GM12891 (cell line): ENCODE data around the gene NUDT17.

Experiments
- DNase-seq: peaks from one replicate; pipeline ENCODE4 v3.0.0; 2011; ENCODE audit warnings: low spot score; ENCODE audit not compliant: insufficient read length
- FAIRE-seq: peaks from 2 replicates; lab custom pipeline; 2011; peaks lifted over from hg19 to GRCh38; lab: Jason Lieb, UNC
- PAX5 ChIP-seq: IDR thresholded peaks from 2 replicates; pipeline ENCODE4 v1.6.1; 2011; ENCODE audit warnings: low read length, moderate library complexity, mild to moderate bottlenecking; ENCODE audit not compliant: insufficient read depth, severe bottlenecking
- POLR2A ChIP-seq: IDR thresholded peaks from 2 replicates; pipeline ENCODE4 v1.6.1; 2011; ENCODE audit warnings: low read depth, low read length, control low read depth
- POLR2AphosphoS5 ChIP-seq: IDR thresholded peaks from 2 replicates; pipeline ENCODE4 v1.6.1; 2011; ENCODE audit warnings: low read depth, low read length, control low read depth
- POU2F2 ChIP-seq: IDR thresholded peaks from 2 replicates; pipeline ENCODE4 v1.6.1; 2011; ENCODE audit warnings: low read depth, mild to moderate bottlenecking, control low read depth, low read length, moderate library complexity
- SPI1 ChIP-seq: IDR thresholded peaks from 2 replicates; pipeline ENCODE4 v1.6.1; 2011; ENCODE audit warnings: low read depth, low read length, control low read depth
- TAF1 ChIP-seq: IDR thresholded peaks from 2 replicates; pipeline ENCODE4 v1.6.1; 2011; ENCODE audit warnings: low read depth, low read length, control low read depth

Gene NUDT17

DNA sequence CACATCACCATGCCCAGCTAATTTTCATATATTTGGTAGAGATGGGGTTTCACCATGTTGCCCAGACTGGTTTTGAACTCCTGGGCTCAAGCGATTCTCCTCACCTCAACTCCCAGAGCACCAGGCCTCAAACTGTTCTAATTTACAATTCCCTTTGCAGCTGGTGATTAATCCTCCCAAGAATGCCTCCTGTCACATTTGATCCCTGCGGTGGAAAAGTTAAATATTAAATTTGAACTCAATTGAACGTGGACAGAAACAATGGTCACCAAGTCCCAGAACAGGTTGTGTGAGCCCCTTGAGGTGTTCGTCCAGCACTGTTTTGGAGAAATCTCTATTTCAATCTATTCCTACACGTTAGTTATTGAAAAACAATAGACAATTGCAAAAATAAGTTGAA lies 42.2 kb downstream of the NUDT17 start:
- FAIRE-seq, result no peak
- no peak for DNase-seq
- no peak for TF ChIP-seq SPI1
- TF ChIP-seq TAF1, result no peak
- no peak for TF ChIP-seq POU2F2
- TF ChIP-seq POLR2A, result no peak
- no peak for TF ChIP-seq POLR2AphosphoS5
- no peak for TF ChIP-seq PAX5

DNA sequence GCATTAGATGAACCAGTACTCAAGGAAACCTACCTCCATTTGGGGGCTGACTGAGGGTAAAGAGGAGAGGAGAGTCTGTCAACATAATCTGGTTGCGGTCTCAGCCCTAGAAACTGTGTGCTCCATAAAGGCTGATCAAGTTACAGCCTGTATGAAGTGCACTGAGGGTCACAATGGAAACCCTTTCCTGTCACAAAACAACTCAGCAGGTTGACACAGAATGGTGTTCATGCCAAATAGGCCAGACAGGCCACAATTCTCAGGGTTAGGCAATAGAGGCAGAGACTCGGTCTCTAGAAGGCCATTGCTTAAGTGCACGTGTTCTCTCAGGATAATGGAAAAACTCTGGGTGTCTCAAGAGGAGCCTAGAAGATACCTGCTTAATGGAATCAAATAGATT lies 44.3 kb downstream of the NUDT17 start:
- DNase-seq (no peak), FAIRE-seq (no peak)
- TF ChIP-seq POLR2A (no peak), POU2F2 (no peak), PAX5 (no peak), TAF1 (no peak), SPI1 (no peak), POLR2AphosphoS5 (no peak)

DNA sequence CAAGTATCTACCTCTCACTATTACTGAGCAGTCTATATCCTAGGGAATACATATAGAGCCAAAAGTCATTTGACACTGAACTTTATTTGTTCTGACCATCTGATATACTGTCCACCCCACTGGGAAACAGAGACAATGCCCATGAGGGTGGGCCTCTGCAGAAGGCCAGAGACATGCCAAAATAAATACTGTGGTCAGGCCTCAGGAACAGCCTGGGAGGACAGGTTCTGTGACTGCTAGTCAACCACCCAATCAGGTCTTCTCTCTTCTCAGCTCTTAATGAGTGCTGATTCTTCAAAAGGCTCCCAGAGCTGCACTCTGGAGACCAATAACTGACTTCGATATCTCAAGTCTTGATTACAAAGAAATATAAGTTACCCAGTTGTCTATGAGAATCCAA lies 45.7 kb downstream of the NUDT17 start:
- no peak for DNase-seq
- no peak for FAIRE-seq
- TF ChIP-seq POU2F2, result no peak
- TF ChIP-seq PAX5, result no peak
- no peak for TF ChIP-seq SPI1
- TF ChIP-seq TAF1, result no peak
- no peak for TF ChIP-seq POLR2AphosphoS5
- TF ChIP-seq POLR2A, result no peak

DNA sequence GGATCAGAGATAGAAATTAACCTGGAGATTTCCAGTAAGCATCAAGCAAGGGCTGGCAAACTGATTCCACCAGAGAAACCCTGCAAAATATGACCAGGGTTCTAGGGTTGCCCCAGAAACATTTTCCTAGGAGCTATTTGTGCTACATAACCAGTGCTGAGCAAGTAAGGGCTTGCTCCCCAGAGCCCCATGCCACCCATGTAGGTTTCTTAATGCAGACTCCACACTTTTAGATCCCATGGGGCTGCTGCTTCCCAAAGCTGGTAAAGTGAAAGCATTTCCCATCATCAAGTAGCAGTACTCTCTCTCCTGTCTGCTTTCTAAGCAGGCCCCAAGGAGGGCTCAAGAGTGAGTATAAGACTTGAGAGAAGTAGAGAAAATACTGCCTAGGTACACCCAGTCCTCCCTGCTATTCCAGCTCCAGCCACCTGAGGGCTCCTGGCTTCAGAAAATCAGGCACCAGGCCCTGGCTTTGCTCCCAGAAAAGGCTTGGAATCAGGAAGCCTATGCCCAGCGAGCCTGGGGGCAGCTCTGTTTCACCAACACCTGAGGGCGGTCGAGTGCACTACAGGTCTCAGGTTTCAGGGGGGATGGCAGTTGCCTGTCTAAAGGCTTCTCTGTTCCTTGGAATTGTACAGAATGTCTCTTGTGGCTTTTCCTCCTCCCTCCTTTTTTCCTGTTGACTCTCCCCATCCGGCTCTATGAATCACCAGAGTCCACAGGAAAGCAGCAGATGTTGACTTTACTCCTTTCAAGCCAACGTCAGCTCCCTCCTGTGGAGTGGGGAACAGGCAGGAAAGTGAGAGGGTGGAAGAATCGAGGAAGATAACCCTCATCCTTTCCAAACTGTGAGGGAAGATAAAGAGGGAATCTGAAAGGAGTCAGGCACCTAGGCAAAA lies 46.4 kb downstream of the NUDT17 start:
- DNase-seq (peak; percentile 42), FAIRE-seq (no peak)
- TF ChIP-seq PAX5, result no peak
- no peak for TF ChIP-seq TAF1
- no peak for TF ChIP-seq SPI1
- TF ChIP-seq POU2F2, result no peak

DNA sequence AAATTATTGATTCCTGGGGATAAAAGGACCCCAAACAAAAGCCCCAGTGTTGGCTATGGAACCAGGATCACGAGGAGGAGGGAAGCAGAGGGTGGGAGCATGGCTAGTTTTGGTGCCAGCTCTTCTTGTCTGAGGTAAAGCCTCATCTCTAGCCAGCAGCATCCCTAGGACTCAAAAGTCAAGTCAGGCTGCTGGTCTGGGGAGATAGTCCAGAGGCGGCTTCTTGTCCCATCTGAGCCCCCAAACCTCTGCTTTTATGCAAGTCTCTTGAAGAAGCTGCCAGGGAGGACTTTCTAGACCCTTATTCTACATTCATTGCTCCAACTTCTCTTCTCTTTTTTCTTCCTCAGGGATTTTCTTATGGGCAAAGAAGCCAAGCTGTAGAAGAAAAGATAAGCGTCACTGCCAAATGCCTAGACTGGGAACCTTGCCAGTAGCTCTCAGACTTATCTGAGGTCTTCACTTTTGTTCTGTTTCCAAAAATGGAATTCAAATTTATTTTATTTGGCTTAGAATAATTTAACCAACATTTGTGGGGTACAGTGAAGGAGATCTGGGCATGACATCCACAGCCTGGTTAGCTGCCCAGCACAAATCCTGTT lies 47.2 kb downstream of the NUDT17 start:
- TF ChIP-seq PAX5 (no peak), SPI1 (no peak), POU2F2 (no peak), TAF1 (no peak), POLR2AphosphoS5 (no peak), POLR2A (no peak)
- DNase-seq (no peak), FAIRE-seq (no peak)

DNA sequence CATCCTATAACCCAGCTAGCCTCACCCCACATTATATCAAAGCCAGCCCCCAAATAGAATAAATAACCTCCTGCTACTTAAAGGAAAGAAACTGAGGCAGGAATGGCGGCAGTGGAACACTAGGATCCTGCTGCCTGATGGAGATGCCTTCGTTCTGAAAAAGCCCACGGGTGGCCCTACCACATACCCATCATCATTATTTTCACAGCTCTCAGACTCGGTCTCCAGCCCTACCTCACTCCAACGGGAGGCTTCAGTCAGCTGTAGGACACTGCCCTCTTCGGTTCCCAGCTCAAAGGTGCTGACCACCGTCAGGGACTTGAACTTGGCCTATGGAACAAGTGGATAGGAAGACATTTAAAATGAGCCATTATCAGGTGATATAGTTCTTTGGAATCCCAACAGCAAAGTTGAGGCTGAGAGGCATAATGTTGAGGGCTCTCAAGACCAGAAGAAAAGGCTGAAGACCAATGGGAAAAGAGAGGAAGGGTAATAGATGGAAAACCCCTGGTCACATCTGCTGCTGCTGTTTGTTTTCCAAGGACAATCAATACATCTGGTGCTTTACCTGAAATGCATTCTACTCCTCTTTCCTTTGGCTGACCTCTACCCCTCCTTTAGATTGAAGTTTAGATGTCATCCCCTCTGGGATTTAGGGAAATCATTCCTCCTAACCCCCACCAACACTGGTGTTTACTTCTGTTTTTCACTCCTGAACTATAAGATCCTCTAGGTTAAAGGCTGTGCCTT lies 48.1 kb downstream of the NUDT17 start:
- FAIRE-seq (no peak), DNase-seq (no peak)
- TF ChIP-seq POU2F2 (no peak), TAF1 (no peak), SPI1 (no peak), POLR2AphosphoS5 (no peak), PAX5 (no peak), POLR2A (no peak)

DNA sequence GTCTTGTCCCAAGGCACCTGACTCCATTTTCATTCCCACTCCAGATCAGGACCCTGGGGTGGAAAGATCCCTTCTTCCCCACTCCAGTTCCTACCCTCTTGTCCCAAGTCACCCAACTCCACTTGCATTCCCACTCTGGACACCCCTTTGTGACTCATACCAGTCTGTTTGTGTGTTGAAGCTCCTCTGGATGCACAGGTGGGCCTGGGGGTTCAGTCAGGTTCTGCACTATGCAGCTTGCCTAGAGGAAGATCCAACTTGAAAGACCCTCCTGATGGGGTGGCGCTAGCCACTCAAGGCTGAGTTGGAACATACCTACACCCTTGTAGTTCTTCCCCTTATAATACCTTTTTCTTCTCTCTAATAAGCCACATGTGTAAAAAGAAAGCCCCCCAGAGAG lies 50.0 kb downstream of the NUDT17 start:
- TF ChIP-seq PAX5, result no peak
- no peak for TF ChIP-seq POU2F2
- no peak for TF ChIP-seq TAF1
- TF ChIP-seq POLR2A, result no peak
- no peak for TF ChIP-seq SPI1
- TF ChIP-seq POLR2AphosphoS5, result no peak
- no peak for FAIRE-seq
- DNase-seq, result no peak

DNA sequence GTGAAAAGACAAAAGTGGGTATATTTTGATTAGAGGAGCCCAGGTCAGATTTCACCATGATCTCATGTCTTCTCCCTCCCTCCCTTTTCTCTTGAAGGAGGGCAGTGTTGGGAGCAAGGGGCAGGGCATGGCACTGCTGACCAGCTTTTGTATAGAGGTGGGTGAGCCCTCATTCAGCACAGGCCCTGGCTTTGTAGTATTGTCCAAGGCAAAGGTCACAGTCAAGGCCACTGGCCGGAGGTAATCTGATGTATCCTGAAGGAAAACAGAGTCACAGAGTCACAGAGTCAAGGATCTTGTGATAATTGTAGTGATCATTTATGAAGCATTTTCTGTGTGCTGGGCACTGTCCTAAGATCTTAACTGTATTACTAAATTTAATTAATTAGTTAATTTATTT lies 52.5 kb downstream of the NUDT17 start:
- FAIRE-seq, result no peak
- DNase-seq, result no peak
- TF ChIP-seq SPI1, result no peak
- no peak for TF ChIP-seq POU2F2
- TF ChIP-seq POLR2AphosphoS5, result no peak
- no peak for TF ChIP-seq TAF1
- no peak for TF ChIP-seq PAX5
- TF ChIP-seq POLR2A, result no peak
